ENCODE measurements around the gene RC3H1. TPM values are rescaled to one million over a fixed set of nuclear protein-coding genes. Genes with fewer than 3 reads are reported as not detected.

RC3H1 gene
- total RNA-seq, 1 donor: 31.8 TPM

DNA sequence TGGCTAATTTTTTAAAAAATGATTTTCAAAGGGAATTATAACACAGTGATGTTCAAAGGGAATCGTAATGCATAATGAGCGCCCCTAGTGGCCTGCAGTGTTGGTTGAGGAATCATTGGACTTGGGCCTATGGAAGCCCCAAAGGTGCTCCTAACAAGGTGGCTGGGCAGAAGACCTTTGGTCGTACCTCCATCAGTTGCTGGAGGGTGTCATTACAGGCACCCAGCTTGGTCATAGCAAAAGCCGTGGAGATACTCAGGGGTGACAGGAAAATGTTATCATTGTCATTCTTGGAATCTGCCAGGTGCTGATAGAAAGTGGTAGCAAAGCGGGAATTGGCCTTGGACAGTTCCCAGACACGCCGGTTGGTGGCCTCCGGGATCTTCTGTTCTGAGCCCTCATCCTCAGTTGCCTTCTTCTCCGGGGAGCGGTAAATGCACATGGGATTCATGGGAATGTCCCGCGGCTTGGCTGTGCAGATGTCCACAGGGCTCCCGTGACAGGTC, 107.7 kb downstream of the RC3H1 start:
- H3K79me2 ChIP-seq (ENCODE audit: insufficient read depth, low read length): no peaks in the 10 kb centered on the region
- no peaks in the 10 kb centered on the region for H3K9me3 ChIP-seq (ENCODE audit: low read depth, low read length)
- no peaks in the 10 kb centered on the region for H3K27me3 ChIP-seq (ENCODE audit: insufficient read depth, low read length)
- H3K4me2 ChIP-seq (ENCODE audit: insufficient read depth, low read length): no peak overlapping the region
- no peak overlapping the region for H2AFZ ChIP-seq (ENCODE audit: low read length)
- no peak overlapping the region for H3K4me3 ChIP-seq (ENCODE audit: insufficient read depth, low read length)
- H3K36me3 ChIP-seq (ENCODE audit: insufficient read depth, low read length): no peaks in the 10 kb centered on the region
- no peak overlapping the region for H3K27ac ChIP-seq (ENCODE audit: low read depth, low read length)
- H4K20me1 ChIP-seq (ENCODE audit: insufficient read depth, low read length): no peaks in the 10 kb centered on the region
- DNase-seq (ENCODE audit: insufficient read length, low spot score, missing footprints): peak; percentile 79
- TF ChIP-seq, protein P1, sequence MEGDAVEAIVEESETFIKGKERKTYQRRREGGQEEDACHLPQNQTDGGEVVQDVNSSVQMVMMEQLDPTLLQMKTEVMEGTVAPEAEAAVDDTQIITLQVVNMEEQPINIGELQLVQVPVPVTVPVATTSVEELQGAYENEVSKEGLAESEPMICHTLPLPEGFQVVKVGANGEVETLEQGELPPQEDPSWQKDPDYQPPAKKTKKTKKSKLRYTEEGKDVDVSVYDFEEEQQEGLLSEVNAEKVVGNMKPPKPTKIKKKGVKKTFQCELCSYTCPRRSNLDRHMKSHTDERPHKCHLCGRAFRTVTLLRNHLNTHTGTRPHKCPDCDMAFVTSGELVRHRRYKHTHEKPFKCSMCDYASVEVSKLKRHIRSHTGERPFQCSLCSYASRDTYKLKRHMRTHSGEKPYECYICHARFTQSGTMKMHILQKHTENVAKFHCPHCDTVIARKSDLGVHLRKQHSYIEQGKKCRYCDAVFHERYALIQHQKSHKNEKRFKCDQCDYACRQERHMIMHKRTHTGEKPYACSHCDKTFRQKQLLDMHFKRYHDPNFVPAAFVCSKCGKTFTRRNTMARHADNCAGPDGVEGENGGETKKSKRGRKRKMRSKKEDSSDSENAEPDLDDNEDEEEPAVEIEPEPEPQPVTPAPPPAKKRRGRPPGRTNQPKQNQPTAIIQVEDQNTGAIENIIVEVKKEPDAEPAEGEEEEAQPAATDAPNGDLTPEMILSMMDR (IDR thresholded peaks at IDR 0.05; ENCODE audit: extremely low read depth, low read depth, low read length): peak; percentile 65
- no peaks in the 10 kb centered on the region for H3K4me1 ChIP-seq (ENCODE audit: insufficient read depth, low read length)

DNA sequence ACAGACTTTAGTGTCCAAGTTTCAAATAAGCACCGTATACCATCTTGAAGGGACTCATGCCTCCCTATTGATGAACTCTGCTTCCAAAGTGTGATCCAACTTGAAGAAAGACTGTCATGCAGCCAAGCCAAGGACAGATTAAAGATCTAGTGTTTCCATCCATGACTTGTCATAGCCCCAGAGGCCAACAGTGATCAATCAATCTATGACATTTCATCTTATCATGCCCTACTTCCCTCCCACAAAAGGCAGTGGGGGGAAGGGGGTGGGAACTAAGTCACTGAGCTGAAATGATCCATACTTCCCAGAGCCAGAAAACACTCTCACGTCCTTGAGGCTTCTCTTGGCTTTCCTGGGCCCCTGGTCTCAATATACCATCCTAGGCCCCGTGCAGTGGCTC, 109.0 kb downstream of the RC3H1 start:
- H3K4me3 ChIP-seq (ENCODE audit: insufficient read depth, low read length): no peak overlapping the region
- no peak overlapping the region for H3K4me2 ChIP-seq (ENCODE audit: insufficient read depth, low read length)
- H3K79me2 ChIP-seq (ENCODE audit: insufficient read depth, low read length): no peaks in the 10 kb centered on the region
- H4K20me1 ChIP-seq (ENCODE audit: insufficient read depth, low read length): no peaks in the 10 kb centered on the region
- no peaks in the 10 kb centered on the region for H3K36me3 ChIP-seq (ENCODE audit: insufficient read depth, low read length)
- no peak for DNase-seq (ENCODE audit: insufficient read length, low spot score, missing footprints)
- TF ChIP-seq, protein P1 (IDR thresholded peaks at IDR 0.05; ENCODE audit: extremely low read depth, low read depth, low read length): no peak
- H3K27ac ChIP-seq (ENCODE audit: low read depth, low read length): no peak overlapping the region
- H3K9me3 ChIP-seq (ENCODE audit: low read depth, low read length): no peaks in the 10 kb centered on the region
- H3K27me3 ChIP-seq (ENCODE audit: insufficient read depth, low read length): no peaks in the 10 kb centered on the region
- no peak overlapping the region for H2AFZ ChIP-seq (ENCODE audit: low read length)
- H3K4me1 ChIP-seq (ENCODE audit: insufficient read depth, low read length): no peaks in the 10 kb centered on the region

DNA sequence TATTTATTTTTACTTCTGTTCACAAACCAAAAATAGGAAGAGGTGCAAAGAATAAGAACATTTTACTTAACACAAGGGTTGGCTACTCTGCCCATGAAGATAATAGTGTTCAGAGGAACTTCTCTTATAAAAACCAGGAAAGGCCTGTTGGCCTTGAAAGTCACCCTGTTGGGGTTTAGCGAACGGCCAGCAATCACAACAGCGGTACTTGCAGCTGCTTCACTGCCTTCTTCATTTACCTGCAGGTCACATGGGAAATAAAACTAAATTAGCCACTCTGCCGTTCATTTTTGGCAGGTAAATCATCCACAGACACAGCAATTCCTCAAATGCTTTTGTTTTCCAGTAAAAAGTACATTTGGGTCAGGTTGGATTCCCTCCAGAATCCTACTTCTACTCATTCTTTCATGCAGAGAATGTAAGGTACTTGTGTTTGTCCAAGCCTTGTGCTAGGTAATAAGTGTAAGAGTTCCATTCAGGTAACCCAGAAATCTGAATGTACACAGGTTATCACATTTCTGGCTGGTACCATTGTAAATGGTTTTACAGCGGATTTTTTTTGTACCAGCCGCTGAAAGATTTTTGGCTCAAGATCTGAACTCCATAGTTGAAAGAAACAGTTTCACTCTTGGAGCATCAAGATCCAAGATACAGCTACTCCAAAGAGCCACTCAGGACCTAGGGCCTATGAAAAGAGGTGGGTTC, 118.2 kb downstream of the RC3H1 start:
- Histone ChIP-seq H3K4me3 (ENCODE audit: insufficient read depth, low read length) (no peak overlapping the region), H3K79me2 (ENCODE audit: insufficient read depth, low read length) (no peaks in the 10 kb centered on the region), H3K36me3 (ENCODE audit: insufficient read depth, low read length) (no peaks in the 10 kb centered on the region), H3K27ac (ENCODE audit: low read depth, low read length) (no peak overlapping the region), H3K4me1 (ENCODE audit: insufficient read depth, low read length) (no peaks in the 10 kb centered on the region), H3K9me3 (ENCODE audit: low read depth, low read length) (no peaks in the 10 kb centered on the region), H3K27me3 (ENCODE audit: insufficient read depth, low read length) (no peaks in the 10 kb centered on the region), H2AFZ (ENCODE audit: low read length) (no peak overlapping the region), H4K20me1 (ENCODE audit: insufficient read depth, low read length) (no peaks in the 10 kb centered on the region), H3K4me2 (ENCODE audit: insufficient read depth, low read length) (no peak overlapping the region)
- TF ChIP-seq, protein P1 (IDR thresholded peaks at IDR 0.05; ENCODE audit: extremely low read depth, low read depth, low read length): no peak
- no peak for DNase-seq (ENCODE audit: insufficient read length, low spot score, missing footprints)

DNA sequence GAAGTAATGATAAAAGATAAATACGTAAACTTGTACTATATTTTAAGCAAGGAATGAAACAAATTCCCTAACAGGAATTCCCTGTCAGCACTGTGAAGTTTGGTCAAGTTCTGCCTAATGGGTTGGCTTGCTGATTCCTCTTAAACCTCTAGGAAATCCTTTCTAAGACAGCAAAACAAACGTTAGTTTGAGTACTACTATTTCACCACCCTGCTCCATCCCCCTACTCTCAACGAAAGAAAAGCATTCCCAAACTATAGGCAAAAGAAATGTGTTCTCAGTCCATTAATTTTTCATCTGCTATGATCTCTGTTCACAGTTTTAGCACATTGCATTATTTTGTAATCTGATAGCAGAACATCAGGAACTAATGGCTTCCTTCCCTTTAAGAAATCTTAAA, 121.2 kb downstream of the RC3H1 start:
- Histone ChIP-seq H3K79me2 (ENCODE audit: insufficient read depth, low read length) (peaks cover 3% of the 10 kb centered on the region), H3K27me3 (ENCODE audit: insufficient read depth, low read length) (no peaks in the 10 kb centered on the region), H3K9me3 (ENCODE audit: low read depth, low read length) (no peaks in the 10 kb centered on the region), H2AFZ (ENCODE audit: low read length) (no peak overlapping the region), H4K20me1 (ENCODE audit: insufficient read depth, low read length) (no peaks in the 10 kb centered on the region), H3K27ac (ENCODE audit: low read depth, low read length) (no peak overlapping the region), H3K4me3 (ENCODE audit: insufficient read depth, low read length) (no peak overlapping the region), H3K4me1 (ENCODE audit: insufficient read depth, low read length) (no peaks in the 10 kb centered on the region), H3K36me3 (ENCODE audit: insufficient read depth, low read length) (no peaks in the 10 kb centered on the region), H3K4me2 (ENCODE audit: insufficient read depth, low read length) (no peak overlapping the region)
- TF ChIP-seq, protein P1 (IDR thresholded peaks at IDR 0.05; ENCODE audit: extremely low read depth, low read depth, low read length): no peak
- no peak for DNase-seq (ENCODE audit: insufficient read length, low spot score, missing footprints)

All from osteoblast (primary cell).